ENCODE measurements around the gene LRCH3.
"Not testable (repeated sequence)": the region's sequence is repeated elsewhere in the genome, so short reads cannot be mapped to it uniquely, and the experiment has no call there.

LRCH3 gene

DNA sequence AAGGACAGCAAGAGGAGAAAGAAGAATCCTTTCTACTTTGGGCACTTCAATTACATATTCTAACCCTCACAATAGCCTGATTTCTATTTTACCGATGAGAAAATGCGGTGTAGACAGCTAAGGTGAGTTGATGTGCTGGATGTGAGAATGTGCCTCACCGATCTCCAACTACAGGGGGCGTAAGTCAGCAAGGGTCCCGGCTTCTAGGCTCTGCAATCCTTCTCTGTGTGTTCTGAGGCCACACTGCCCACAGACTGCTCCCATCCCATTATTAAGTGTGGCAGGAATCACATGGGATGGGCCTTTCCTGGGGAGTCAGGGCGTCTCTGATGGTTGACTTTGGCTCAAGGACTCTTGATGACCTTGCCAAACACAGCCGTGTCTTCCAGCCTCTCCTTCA, 135.4 kb downstream of the LRCH3 start:
- H3K4me3 ChIP-seq (ENCODE audit: low read length) = no peak overlapping the region
- DNase-seq (ENCODE audit: low read depth) = no peak
- TF ChIP-seq, protein P1, sequence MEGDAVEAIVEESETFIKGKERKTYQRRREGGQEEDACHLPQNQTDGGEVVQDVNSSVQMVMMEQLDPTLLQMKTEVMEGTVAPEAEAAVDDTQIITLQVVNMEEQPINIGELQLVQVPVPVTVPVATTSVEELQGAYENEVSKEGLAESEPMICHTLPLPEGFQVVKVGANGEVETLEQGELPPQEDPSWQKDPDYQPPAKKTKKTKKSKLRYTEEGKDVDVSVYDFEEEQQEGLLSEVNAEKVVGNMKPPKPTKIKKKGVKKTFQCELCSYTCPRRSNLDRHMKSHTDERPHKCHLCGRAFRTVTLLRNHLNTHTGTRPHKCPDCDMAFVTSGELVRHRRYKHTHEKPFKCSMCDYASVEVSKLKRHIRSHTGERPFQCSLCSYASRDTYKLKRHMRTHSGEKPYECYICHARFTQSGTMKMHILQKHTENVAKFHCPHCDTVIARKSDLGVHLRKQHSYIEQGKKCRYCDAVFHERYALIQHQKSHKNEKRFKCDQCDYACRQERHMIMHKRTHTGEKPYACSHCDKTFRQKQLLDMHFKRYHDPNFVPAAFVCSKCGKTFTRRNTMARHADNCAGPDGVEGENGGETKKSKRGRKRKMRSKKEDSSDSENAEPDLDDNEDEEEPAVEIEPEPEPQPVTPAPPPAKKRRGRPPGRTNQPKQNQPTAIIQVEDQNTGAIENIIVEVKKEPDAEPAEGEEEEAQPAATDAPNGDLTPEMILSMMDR (conservative IDR thresholded peaks at IDR 0.05; ENCODE audit: low read length) = no peak

DNA sequence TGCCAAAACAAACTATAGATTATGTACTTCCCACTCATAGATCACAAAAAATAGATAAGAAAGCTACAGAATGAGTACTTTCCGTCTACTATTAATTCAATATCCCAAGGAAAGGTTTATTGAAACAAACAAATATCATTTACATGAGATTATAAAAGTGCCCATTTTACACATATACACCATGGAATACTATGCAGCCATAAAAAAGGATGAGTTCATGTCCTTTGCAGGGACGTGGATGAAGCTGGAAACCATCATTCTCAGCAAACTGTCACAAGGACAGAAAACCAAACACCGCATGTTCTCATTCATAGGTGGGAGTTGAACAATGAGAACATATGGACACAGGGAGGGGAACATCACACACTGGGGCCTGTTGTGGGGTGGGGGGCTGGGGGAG, 136.5 kb downstream of the LRCH3 start:
- H3K4me3 ChIP-seq (ENCODE audit: low read length) = not testable (repeated sequence)

DNA sequence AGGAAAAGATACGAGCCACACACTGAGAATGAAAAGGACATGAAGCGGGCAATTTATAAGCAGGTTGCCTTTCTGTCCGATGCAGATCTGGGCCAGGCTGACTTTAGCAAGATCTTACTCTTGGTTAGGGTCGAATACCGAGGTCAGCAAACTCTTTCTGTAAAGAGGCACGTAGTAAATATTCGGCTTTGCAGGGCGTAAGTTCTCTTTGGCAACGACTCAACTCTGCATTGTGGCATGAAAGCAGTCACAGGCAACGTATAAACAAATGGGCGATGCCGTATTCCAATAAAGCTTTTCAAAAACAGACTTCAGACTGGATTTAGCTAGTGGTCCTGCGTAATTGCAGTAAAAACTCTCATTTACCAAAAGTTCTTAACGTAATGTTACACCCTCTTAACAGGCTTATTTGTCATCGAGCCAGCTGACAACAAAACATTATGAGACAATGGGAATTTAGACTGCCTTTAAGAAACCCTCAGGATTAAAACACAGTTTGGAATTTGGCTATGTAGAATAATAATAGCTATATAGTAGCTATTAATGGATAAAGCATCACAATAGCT, 145.8 kb downstream of the LRCH3 start:
- no peak overlapping the region for H3K4me3 ChIP-seq (ENCODE audit: low read length)
- no peak for DNase-seq (ENCODE audit: low read depth)
- TF ChIP-seq, protein P1 (conservative IDR thresholded peaks at IDR 0.05; ENCODE audit: low read length) = no peak

More for the DNA sequence above, 136.5 kb downstream of the LRCH3 start:
- not testable (repeated sequence) for DNase-seq (ENCODE audit: low read depth)

All from AG10803 (cell line).